Erythroblast (primary cell): ENCODE measurements around the gene KCNB1.

Source experiments
- GATA1 ChIP-seq: IDR thresholded peaks from 2 replicates; pipeline ENCODE4 v1.6.1; 2011; ENCODE audit warnings: low read depth, mild to moderate bottlenecking, control low read depth, low read length, moderate library complexity
- POLR2A ChIP-seq: IDR thresholded peaks from 2 replicates; pipeline ENCODE4 v1.6.1; 2011; ENCODE audit warnings: mild to moderate bottlenecking, low read length

DNA sequence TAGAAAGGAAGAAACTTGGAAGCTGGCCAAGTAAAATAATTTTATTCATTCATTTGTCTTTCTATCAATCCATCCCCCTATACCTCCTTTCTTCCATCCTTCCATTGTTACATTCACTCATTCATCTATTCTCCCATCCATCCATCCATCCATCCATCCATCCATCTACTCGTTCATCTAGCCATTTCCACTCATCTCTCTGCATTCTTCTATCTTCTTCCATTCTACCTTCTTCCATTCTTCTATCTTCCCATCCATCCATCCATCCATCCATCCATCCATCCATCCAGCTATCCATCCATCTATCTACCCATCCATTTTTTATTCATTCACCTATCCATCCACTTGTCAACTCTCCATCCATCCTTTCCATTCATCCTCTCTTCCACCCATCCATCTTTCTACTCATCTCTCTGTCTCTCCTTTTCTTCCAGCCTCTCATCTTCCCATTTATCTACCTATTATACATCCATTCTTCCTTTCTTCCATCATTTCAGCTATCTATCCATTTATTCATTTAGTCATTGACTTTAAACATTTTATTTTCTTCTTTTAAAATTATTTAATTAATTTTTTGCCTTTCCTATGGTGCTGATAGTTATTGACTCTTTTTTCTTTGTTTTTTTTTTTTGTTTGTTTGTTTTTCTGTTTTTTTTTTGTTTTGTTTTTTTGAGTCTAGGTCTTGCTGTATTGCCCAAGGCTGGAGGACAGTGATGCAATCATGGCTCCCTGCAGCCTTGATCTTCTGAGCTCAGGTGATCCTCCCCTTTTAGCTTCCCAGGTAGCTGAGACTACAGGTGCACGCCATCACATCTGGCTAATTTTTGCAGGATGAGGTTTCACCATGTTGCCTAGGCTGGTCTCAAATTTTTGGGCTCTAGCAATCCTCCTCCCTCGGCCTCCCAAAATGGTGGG, 151.5 kb downstream of the KCNB1 start:
- no peak for TF ChIP-seq POLR2A
- no peak for TF ChIP-seq GATA1
